GM04504 (cell line): ENCODE measurements around the gene TMEM184B.

Experiments
- DNase-seq: peaks from one replicate; pipeline ENCODE4 v3.0.0-alpha.2; 2012; ENCODE audit warnings: low read depth

Gene TMEM184B

GRCh38 chr22:38223289-38223960 lies 49.4 kb downstream of the TMEM184B start:
- DNase-seq, result no peak

GRCh38 chr22:38222797-38223119 lies 50.1 kb downstream of the TMEM184B start:
- no peak for DNase-seq

- DNase-seq, result no peak
Observed at GRCh38 chr22:38221908-38222796, 50.7 kb downstream of the TMEM184B start.

- no peak for DNase-seq
Observed at GRCh38 chr22:38221407-38221806, 51.4 kb downstream of the TMEM184B start.

- no peak for DNase-seq
Observed at GRCh38 chr22:38220653-38221386, 52.0 kb downstream of the TMEM184B start.

- no peak for DNase-seq
Observed at GRCh38 chr22:38220163-38220562, 52.6 kb downstream of the TMEM184B start.

GRCh38 chr22:38219632-38220031 lies 53.2 kb downstream of the TMEM184B start:
- DNase-seq, result no peak

GRCh38 chr22:38218661-38219622 lies 53.9 kb downstream of the TMEM184B start:
- DNase-seq, result peak; percentile 78

GRCh38 chr22:38215156-38216038 lies 57.4 kb downstream of the TMEM184B start:
- no peak for DNase-seq

GRCh38 chr22:38214302-38215056 lies 58.3 kb downstream of the TMEM184B start:
- DNase-seq, result no peak

GRCh38 chr22:38213990-38214301 lies 58.9 kb downstream of the TMEM184B start:
- no peak for DNase-seq

GRCh38 chr22:38213319-38213989 lies 59.4 kb downstream of the TMEM184B start:
- DNase-seq, result no peak

- no peak for DNase-seq
Observed at GRCh38 chr22:38212442-38212841, 60.4 kb downstream of the TMEM184B start.

GRCh38 chr22:38211556-38211955 lies 61.3 kb downstream of the TMEM184B start:
- no peak for DNase-seq

- no peak for DNase-seq
Observed at GRCh38 chr22:38208551-38208968, 64.2 kb downstream of the TMEM184B start.

- DNase-seq, result no peak
Observed at GRCh38 chr22:38207898-38208432, 64.8 kb downstream of the TMEM184B start.

GRCh38 chr22:38205261-38206128 lies 67.3 kb downstream of the TMEM184B start:
- peak; percentile 87 for DNase-seq

- no peak for DNase-seq
Observed at GRCh38 chr22:38204784-38205183, 68.0 kb downstream of the TMEM184B start.
